Stimulated activated naive B cell treated with anti-CD40 and anti-IgM and Interleukin-4, amounts not matched to agents 10 μg/mL and 1 μg/mL and 100 μg/mL, for 72 hours (primary cell): Measurements from ENCODE around the gene DMBT1.

Experiments used
- ATAC-seq, 2 donors: fragments of 150-1000 bp; cut with Tn5 transposase; replicated peaks; 2 replicates each; pipeline ENCODE4 v1.10.0; 2021; ENCODE audit warnings: moderate library complexity in 1 of 2
- DNase-seq: peaks from one replicate; pipeline ENCODE4 v3.0.0; 2021
- H3K27ac Mint-ChIP-seq: one replicate; pipeline ENCODE4 v1.8.0; 2022; ENCODE audit warnings: mild to moderate bottlenecking, mixed read lengths
- H3K27me3 Mint-ChIP-seq, 2 donors: one replicate each; pipeline ENCODE4 v1.8.0; 2022; ENCODE audit warnings: mixed read lengths in 2 of 2
- H3K36me3 Mint-ChIP-seq, 2 donors: one replicate each; pipeline ENCODE4 v1.8.0; 2022; ENCODE audit warnings: mixed read lengths in 2 of 2, mild to moderate bottlenecking in 1 of 2
- H3K4me1 Mint-ChIP-seq, 2 donors: one replicate each; pipeline ENCODE4 v1.8.0; 2022; ENCODE audit warnings: mixed read lengths in 2 of 2, mild to moderate bottlenecking in 1 of 2
- H3K4me3 Mint-ChIP-seq, 2 donors: one replicate each; pipeline ENCODE4 v1.8.0; 2022; ENCODE audit warnings: mild to moderate bottlenecking in 2 of 2, mixed read lengths in 2 of 2, moderate library complexity in 1 of 2
- H3K9me3 Mint-ChIP-seq, 2 donors: one replicate each; pipeline ENCODE4 v1.8.0; 2022; ENCODE audit warnings: mixed read lengths in 2 of 2, mild to moderate bottlenecking in 1 of 2

The DMBT1 gene

GRCh38 chr10:122638106-122638505 is 77.6 kb downstream of the DMBT1 start:
- H3K36me3 Mint-ChIP-seq = no peaks in the 10 kb centered on the region
- ATAC-seq = no peak
- H3K4me3 Mint-ChIP-seq = no peak overlapping the region
- H3K27ac Mint-ChIP-seq = no peak overlapping the region
- peaks cover 0 to 7% of the 10 kb centered on the region in 2 donors for H3K27me3 Mint-ChIP-seq
- peaks cover 0 to 1% of the 10 kb centered on the region in 2 donors for H3K9me3 Mint-ChIP-seq
- H3K4me1 Mint-ChIP-seq = no peaks in the 10 kb centered on the region
- DNase-seq = no peak

- no peaks in the 10 kb centered on the region for H3K36me3 Mint-ChIP-seq
- no peak for ATAC-seq
- DNase-seq = no peak
- H3K27ac Mint-ChIP-seq = no peak overlapping the region
- no peaks in the 10 kb centered on the region for H3K4me1 Mint-ChIP-seq
- H3K27me3 Mint-ChIP-seq = peaks cover 0 to 10% of the 10 kb centered on the region in 2 donors
- peaks cover 0 to 1% of the 10 kb centered on the region in 2 donors for H3K9me3 Mint-ChIP-seq
- H3K4me3 Mint-ChIP-seq = no peak overlapping the region
Measured at GRCh38 chr10:122639801-122640200, 79.2 kb downstream of the DMBT1 start.

- H3K27ac Mint-ChIP-seq = no peak overlapping the region
- no peak for ATAC-seq
- peaks cover 0 to 1% of the 10 kb centered on the region in 2 donors for H3K9me3 Mint-ChIP-seq
- H3K4me1 Mint-ChIP-seq = no peaks in the 10 kb centered on the region
- no peak for DNase-seq
- no peaks in the 10 kb centered on the region for H3K36me3 Mint-ChIP-seq
- no peak overlapping the region for H3K4me3 Mint-ChIP-seq
- peaks cover 0 to 10% of the 10 kb centered on the region in 2 donors for H3K27me3 Mint-ChIP-seq
Measured at GRCh38 chr10:122640921-122641320, 80.4 kb downstream of the DMBT1 start.

GRCh38 chr10:122642726-122643605 is 82.4 kb downstream of the DMBT1 start:
- Mint-ChIP-seq H3K27me3 (peaks cover 3 to 17% of the 10 kb centered on the region in 2 donors), H3K9me3 (peaks cover 0 to 1% of the 10 kb centered on the region in 2 donors), H3K36me3 (no peaks in the 10 kb centered on the region), H3K4me1 (no peaks in the 10 kb centered on the region), H3K27ac (no peak overlapping the region), H3K4me3 (no peak overlapping the region)
- ATAC-seq (no peak), DNase-seq (no peak)

- Mint-ChIP-seq H3K4me3 (no peak overlapping the region), H3K27me3 (peaks cover 3 to 17% of the 10 kb centered on the region in 2 donors), H3K27ac (no peak overlapping the region), H3K9me3 (peaks cover 0 to 1% of the 10 kb centered on the region in 2 donors), H3K4me1 (no peaks in the 10 kb centered on the region), H3K36me3 (no peaks in the 10 kb centered on the region)
- ATAC-seq (no peak), DNase-seq (no peak)
Measured at GRCh38 chr10:122643931-122644534, 83.5 kb downstream of the DMBT1 start.

GRCh38 chr10:122646511-122647382 is 86.2 kb downstream of the DMBT1 start:
- ATAC-seq = no peak
- Mint-ChIP-seq H3K4me1 (no peaks in the 10 kb centered on the region), H3K36me3 (no peaks in the 10 kb centered on the region), H3K27me3 (peaks cover 11 to 27% of the 10 kb centered on the region in 2 donors), H3K27ac (no peak overlapping the region), H3K9me3 (no peaks in the 10 kb centered on the region), H3K4me3 (no peak overlapping the region)
- DNase-seq = no peak

DNA sequence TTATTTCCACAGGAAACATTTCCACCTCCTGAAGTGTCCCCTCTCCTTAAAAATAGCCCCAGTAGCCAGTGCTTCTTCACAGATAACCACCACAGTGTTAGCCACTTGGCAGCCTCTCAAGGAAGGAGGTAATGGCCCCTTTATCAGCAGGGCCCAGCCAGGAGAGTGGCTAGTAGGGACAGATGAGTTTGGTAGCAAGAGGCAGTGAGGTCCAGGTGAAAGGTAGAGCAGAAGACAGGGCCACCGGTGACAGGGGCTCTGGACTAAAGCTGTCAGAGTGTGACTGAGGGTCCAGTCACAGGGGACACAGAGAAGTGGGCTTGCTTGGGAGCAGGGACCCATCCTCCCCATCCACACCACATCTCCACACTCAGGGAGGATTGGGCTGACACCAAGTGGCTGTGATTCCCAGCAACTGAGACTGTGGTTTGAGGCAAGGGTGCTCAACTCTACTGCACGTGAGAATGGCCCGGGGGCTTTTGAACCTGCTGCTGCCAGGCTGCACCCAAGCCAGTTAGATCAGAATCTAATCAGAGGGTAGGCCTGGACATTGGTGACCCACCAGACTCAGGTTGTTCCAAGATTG is 86.9 kb downstream of the DMBT1 start:
- H3K27ac Mint-ChIP-seq = no peak overlapping the region
- no peaks in the 10 kb centered on the region for H3K4me1 Mint-ChIP-seq
- ATAC-seq = no peak
- no peaks in the 10 kb centered on the region for H3K9me3 Mint-ChIP-seq
- DNase-seq = no peak
- H3K36me3 Mint-ChIP-seq = no peaks in the 10 kb centered on the region
- peaks cover 11 to 34% of the 10 kb centered on the region in 2 donors for H3K27me3 Mint-ChIP-seq
- no peak overlapping the region for H3K4me3 Mint-ChIP-seq

- H3K36me3 Mint-ChIP-seq = no peaks in the 10 kb centered on the region
- H3K27me3 Mint-ChIP-seq = peaks cover 11 to 41% of the 10 kb centered on the region in 2 donors
- H3K9me3 Mint-ChIP-seq = no peaks in the 10 kb centered on the region
- H3K4me1 Mint-ChIP-seq = no peaks in the 10 kb centered on the region
- no peak overlapping the region for H3K27ac Mint-ChIP-seq
- DNase-seq (no peak), ATAC-seq (peak in 1 of 2 donors; percentile 48)
- no peak overlapping the region for H3K4me3 Mint-ChIP-seq
Measured at GRCh38 chr10:122648599-122649428, 88.3 kb downstream of the DMBT1 start.

GRCh38 chr10:122649903-122650302 is 89.3 kb downstream of the DMBT1 start:
- Mint-ChIP-seq H3K27me3 (peaks cover 11 to 41% of the 10 kb centered on the region in 2 donors), H3K4me3 (no peak overlapping the region), H3K4me1 (no peaks in the 10 kb centered on the region), H3K27ac (no peak overlapping the region), H3K36me3 (no peaks in the 10 kb centered on the region), H3K9me3 (no peaks in the 10 kb centered on the region)
- DNase-seq = no peak
- no peak for ATAC-seq

- H3K9me3 Mint-ChIP-seq = no peaks in the 10 kb centered on the region
- no peaks in the 10 kb centered on the region for H3K36me3 Mint-ChIP-seq
- H3K4me3 Mint-ChIP-seq = no peak overlapping the region
- DNase-seq (no peak), ATAC-seq (no peak)
- H3K27ac Mint-ChIP-seq = no peak overlapping the region
- no peaks in the 10 kb centered on the region for H3K4me1 Mint-ChIP-seq
- H3K27me3 Mint-ChIP-seq = peaks cover 15 to 41% of the 10 kb centered on the region in 2 donors
Measured at GRCh38 chr10:122650331-122650730, 89.8 kb downstream of the DMBT1 start.

DNA sequence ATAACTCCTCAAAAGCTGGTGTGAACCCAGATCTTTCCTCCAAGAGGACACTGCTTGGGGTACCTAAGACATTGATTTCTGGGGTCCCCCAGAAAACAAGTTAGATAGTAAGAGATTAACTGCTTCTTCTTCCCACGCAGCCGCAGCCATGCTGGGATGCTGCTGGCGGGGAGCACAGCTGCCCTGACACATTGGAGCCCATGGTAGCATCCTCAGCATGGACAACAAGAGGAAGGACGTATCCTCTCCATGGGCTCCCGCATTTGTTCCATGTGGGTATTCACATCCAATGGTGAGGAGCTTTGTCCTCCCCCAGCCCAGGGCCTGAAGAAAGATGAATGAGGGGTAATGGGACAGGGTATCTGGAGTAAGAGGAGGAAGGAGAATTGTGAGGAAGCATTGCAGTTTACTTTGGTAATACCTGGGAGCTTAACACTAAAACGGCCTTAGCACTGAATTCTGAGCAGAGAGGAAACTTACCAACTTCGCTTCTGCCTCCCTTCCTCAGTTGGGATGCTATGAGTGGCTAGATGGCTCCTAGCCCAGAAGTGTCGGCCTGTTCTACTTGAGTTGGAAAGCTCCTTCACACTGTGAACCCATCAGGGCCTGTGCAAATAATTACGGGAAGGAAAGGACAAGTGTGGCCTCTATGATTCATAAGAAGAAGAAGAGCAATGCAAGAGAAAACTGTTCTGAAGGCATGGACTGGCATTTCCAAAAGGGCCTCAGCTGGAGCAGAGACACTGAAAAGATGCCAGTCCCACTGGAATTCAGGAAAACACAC is 95.2 kb downstream of the DMBT1 start:
- no peaks in the 10 kb centered on the region for H3K4me1 Mint-ChIP-seq
- H3K9me3 Mint-ChIP-seq = no peaks in the 10 kb centered on the region

GRCh38 chr10:122656308-122656705 is 95.8 kb downstream of the DMBT1 start:
- no peak overlapping the region for H3K27ac Mint-ChIP-seq
- DNase-seq = no peak
- no peaks in the 10 kb centered on the region for H3K36me3 Mint-ChIP-seq
- H3K4me1 Mint-ChIP-seq = no peaks in the 10 kb centered on the region
- no peaks in the 10 kb centered on the region for H3K9me3 Mint-ChIP-seq
- peaks cover 15 to 24% of the 10 kb centered on the region in 2 donors for H3K27me3 Mint-ChIP-seq
- no peak overlapping the region for H3K4me3 Mint-ChIP-seq
- no peak for ATAC-seq

More for the DNA sequence above, 95.2 kb downstream of the DMBT1 start:
- DNase-seq (no peak), ATAC-seq (no peak)
- no peak overlapping the region for H3K4me3 Mint-ChIP-seq
- H3K27ac Mint-ChIP-seq = no peak overlapping the region
- H3K36me3 Mint-ChIP-seq = no peaks in the 10 kb centered on the region
- peaks cover 11 to 24% of the 10 kb centered on the region in 2 donors for H3K27me3 Mint-ChIP-seq

- H3K27ac Mint-ChIP-seq = no peak overlapping the region
- H3K9me3 Mint-ChIP-seq = no peaks in the 10 kb centered on the region
- H3K36me3 Mint-ChIP-seq = no peaks in the 10 kb centered on the region
- DNase-seq = no peak
- no peak for ATAC-seq
- H3K4me3 Mint-ChIP-seq = no peak overlapping the region
- H3K27me3 Mint-ChIP-seq = peaks cover 15 to 24% of the 10 kb centered on the region in 2 donors
- H3K4me1 Mint-ChIP-seq = no peaks in the 10 kb centered on the region
Measured at GRCh38 chr10:122656741-122657140, 96.2 kb downstream of the DMBT1 start.
